Measurements from ENCODE around the gene PIPOX.

- TF ChIP-seq, protein P1, sequence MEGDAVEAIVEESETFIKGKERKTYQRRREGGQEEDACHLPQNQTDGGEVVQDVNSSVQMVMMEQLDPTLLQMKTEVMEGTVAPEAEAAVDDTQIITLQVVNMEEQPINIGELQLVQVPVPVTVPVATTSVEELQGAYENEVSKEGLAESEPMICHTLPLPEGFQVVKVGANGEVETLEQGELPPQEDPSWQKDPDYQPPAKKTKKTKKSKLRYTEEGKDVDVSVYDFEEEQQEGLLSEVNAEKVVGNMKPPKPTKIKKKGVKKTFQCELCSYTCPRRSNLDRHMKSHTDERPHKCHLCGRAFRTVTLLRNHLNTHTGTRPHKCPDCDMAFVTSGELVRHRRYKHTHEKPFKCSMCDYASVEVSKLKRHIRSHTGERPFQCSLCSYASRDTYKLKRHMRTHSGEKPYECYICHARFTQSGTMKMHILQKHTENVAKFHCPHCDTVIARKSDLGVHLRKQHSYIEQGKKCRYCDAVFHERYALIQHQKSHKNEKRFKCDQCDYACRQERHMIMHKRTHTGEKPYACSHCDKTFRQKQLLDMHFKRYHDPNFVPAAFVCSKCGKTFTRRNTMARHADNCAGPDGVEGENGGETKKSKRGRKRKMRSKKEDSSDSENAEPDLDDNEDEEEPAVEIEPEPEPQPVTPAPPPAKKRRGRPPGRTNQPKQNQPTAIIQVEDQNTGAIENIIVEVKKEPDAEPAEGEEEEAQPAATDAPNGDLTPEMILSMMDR (IDR thresholded peaks at IDR 0.05; ENCODE audit: insufficient read depth, low read length): no peak
- TF ChIP-seq REST (IDR thresholded peaks at IDR 0.05; ENCODE audit: insufficient replicate concordance, low read depth) (no peak), POLR2AphosphoS5 (IDR thresholded peaks at IDR 0.05; ENCODE audit: low read depth) (no peak)
These were observed 41.7 kb downstream of the PIPOX start for GRCh38 chr17:29084541-29085146.

All from HL-60 (cell line).